GM18520 (cell line): Measurements from ENCODE around the gene CDC20.

Experiments
- ATAC-seq: cut with Tn5 transposase; IDR thresholded peaks from one replicate; pipeline ENCODE4 v1.9.1; 2021; ENCODE audit not compliant: unreplicated experiment

Gene CDC20

DNA sequence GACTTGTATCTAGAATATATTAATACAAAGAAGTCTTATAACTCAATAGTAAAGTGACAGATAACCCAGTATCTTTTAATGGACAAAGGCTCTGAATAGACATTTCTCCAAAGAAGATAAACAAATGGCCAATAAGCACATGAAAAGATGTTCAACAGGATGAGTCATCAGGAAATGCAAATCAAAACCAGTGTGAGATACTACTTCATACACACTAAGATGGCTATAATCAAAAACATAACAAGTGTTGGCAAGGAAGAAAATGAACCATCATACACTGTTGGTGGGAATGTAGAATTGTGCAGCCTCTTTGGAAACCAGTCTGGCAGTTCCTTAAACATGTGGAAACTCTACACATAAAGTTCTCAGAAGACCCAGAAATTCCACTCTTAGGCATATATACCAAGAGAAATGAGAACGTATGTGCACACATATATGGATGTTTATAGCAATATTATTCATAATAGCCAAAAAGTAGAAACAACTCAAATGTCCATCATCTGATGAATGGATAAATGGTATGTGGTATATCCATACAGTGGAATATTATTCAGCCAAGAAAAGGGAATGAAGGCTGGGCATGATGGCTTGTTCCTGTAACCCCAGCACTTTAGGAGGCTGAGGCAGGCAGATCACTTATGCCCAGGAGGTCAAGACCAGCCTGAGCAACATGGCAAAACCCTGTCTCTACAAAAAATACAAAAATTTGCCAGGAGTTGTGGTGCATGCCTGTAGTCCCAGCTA is 31.1 kb upstream of the CDC20 start:
- no peak for ATAC-seq

DNA sequence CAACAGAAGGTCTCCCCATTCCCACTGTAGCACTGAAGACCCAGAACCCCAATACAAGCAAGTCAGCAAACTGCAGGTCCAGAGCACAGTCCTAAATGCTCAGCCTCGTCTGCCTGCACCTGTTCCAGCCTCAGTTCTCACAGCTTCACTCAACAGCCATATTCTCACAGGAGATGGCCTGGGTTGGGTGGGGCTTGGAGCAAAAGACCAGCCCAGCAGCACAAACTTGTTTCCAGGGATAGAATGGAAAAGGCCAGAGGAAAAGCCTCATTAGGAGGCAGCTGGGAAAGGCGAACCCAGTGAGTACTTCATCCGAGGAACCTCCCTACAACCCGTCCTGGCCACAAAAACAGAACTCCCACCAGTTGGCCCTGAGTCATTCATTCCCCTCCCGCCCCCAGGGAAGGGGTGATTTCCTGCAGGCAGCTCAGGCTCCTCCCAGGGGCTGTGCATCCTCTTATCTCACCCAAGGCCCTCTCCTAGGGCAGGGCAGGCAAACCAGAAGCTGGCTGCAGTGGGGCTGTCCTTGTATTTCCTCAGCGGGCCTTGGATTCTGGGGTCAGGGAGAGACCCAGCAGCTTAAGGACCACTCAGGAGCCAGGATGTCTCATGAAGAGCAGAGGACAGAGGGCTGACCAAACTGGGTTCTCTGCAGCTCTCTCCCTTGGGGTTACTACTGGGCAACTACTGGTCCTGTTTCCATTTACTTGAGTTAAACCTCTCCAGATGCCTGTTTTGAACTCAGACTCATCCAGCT is 28.6 kb upstream of the CDC20 start:
- ATAC-seq: no peak

DNA sequence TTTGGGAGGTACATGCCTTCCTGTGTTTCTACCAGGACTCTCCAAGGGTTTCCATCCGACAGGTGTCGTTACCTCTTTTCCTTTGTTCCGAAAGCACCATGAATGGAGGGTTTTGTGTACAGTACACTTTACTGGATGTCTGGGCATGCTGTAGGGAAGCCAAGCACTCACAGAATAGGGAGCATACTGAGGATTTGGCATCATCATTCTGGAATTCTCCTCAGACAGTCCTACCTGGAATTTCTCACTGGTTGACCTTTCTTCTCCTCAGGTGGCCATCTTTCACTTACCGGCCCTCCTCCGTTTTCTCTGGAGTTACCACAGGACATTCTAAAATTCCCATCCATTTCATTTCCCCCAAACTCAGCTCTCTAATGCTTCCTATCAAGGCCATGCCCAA is 27.1 kb upstream of the CDC20 start:
- no peak for ATAC-seq

DNA sequence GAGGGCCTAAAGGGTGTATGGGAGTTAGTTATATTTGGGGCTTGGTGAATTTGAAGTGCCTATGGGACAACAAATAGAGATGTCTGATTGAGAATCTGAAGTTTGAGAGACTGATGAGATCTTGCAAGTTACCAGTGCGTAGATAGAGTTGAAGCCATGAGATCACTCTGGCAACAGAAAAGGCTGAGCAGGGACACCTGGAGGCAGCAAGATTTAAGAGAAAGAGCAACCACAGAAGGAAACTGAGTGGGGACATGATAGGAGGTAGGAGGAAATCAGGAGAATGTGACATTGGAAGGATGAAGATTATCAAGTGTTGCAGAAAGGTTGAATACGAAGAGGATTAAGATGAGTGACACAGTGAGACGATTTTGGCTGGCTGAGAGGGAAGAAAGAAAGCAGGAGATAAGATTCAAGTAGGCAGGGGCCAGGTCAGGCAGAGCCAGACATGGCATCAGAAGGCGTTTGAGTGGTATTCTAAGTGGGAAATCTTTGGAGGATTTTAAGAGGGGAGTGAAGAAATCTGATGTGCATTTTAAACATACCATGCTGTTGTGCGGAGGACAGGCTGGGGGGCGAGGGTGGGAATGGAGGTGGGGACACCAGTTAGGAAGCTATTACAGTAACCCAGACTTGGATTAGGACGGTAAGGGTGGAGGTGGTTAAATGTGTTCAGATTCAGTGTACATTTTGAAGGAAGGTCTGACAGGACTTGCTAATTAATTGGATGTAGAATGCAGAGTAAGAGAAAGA is 24.2 kb upstream of the CDC20 start:
- no peak for ATAC-seq

DNA sequence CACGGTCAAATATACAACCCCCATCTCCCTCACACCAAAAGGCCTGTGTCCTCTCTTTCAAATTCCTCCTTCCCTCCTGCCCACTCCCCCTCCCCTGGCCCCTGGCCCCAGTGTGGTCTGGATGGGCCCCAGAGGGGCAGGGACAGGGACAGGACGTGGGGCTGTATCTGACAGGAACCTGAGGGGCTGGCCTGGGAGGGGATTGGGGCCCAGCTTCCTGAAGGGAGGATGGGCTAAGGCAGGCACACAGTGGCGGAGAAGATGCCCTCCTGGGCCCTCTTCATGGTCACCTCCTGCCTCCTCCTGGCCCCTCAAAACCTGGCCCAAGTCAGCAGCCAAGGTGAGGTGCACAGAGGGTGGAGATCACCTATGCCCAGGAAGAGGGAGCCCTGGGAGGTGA is 21.2 kb upstream of the CDC20 start, which contains the start of gene MPL:
MPL (plus strand) TSS at position 231 of the 400 bp plus-strand sequence; CDS start at position 262, 31 bp downstream.
- no peak for ATAC-seq

DNA sequence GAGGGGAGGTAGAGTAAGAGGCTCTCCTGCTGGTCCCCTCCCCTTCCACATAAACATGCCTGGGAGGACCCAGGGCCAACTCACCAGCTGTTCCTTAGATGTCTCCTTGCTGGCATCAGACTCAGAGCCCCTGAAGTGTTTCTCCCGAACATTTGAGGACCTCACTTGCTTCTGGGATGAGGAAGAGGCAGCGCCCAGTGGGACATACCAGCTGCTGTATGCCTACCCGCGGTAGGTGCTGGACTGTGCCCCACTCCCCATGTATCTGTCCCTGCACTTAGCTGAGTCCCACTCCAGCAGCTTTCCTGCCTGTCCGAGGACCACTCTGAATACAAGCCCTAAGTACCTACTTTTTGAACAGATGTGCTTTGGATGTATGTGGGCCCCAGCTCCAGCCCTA is 20.8 kb upstream of the CDC20 start:
- no peak for ATAC-seq

DNA sequence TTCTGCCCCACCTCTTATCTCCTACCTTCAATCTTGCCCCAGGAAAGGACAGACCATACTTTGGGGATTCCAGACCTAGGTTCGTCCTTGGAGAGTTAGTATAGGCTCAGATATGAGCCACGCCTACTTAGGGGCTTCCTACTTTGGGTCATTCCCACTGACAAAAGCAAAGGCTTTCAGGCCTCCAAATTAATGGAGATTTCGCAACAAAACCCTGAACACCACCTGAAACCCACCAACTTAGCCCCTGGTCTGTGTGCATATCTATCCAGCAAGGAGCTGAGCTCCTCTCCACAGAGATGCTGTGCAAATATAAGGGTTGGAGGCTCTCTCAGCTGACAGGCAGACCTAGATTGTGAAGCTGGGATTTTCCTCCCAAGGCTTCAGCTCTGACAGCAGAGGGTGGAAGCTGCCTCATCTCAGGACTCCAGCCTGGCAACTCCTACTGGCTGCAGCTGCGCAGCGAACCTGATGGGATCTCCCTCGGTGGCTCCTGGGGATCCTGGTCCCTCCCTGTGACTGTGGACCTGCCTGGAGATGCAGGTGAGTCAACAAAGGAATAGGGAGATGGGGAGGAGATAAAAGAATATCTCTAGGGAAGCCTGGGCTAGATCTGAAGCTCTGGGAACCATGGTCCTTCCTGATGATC is 19.1 kb upstream of the CDC20 start:
- no peak for ATAC-seq

DNA sequence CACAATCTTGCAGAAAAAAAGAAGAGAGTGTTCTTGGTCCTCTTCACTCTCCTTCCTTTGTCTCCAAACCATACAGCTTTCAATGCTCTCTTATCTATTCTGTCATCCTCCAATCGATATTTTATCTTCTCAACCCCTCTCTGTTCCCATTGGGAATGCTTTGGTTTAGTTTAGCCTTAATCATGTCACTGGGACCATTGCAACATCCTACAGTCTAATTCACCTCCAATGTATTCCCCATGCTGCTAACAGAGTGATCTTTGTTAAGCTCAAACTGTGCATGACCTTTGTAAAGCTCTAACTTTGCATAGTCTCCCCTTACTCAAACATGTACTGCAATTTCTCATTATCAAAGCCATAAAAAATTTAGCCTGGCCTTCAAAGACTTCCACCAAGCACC is 18.2 kb upstream of the CDC20 start:
- ATAC-seq: no peak

DNA sequence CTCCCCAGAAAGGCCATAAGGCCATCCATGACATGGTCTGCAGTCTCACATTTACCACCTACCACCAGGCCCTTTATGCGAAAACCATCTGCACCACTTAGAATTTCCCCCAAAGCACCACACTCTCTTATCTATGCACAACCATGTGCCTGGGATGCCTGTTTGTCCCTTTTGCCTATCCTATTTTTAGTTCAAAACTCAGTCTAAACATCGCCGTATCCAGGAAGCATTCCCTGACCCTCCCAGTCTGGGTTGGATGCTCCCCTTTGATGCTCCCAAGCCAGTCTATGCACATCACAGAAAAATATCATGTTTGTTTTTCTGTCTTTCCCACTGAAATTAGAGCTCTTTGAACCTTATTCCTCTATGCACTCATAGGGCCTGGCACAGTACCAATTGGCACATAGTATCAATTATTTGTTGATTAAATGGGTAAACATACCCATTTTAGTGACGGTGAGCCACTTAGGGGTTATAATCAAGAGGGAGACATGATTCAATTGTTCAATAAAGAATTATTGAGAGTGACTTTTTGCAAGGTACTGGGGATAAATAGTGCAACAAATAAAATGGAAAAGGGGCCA is 14.4 kb upstream of the CDC20 start:
- ATAC-seq: no peak

DNA sequence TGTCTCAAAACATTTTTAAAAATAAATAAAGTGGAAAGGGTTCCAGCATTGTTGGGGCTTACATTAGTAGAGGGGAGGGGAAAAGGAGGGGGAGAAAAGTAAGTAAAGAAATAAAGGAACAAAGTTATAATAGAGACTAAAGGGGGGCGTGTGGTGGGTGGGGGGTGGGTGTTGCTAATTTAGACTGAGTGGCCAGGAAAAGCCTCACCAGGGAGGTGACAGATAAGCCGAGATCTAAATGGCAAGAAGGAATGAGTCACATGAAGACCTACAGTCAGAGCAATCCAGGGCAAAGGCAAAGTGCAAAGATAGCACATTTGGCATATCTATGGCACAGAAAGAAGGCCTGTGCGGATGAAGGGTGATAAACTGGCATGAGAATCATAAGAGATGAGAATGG is 13.7 kb upstream of the CDC20 start:
- ATAC-seq: no peak

DNA sequence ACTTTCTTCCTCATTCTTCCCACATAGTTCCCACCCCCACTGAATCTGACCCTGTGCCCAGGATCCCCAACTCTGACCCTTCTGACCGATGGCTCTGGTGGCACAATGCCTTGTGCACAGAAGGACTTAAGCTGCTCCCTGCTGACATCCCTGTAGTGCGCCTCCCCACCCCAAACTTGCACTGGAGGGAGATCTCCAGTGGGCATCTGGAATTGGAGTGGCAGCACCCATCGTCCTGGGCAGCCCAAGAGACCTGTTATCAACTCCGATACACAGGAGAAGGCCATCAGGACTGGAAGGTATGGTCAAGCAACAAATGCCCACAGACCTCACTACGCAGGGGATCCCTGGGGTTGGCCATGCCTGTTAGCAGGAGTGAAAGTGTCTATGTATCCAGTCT is 12.1 kb upstream of the CDC20 start:
- no peak for ATAC-seq

DNA sequence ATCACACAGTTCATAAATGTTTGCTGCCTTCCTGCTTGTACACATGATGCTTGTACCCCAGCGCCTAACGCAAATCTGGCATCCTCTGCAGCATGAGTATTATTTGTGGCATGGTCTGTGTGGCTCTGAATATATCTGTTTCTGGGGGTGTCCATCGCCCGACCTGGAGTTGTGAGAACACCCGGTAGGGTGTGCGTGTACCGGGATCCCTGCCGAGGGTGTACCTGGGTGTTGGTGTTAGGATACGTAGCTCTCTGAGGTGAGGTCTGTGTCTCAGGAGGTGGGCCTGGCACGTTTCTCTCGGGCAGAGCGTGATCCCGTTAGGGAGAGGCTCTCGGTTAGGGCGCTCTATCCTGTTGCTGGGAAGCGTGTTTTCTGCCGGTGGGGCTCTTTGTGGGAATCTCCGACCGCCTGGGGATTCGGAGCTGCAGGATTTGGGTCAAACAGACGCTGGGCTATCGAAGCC is 10.4 kb upstream of the CDC20 start:
- ATAC-seq: no peak

DNA sequence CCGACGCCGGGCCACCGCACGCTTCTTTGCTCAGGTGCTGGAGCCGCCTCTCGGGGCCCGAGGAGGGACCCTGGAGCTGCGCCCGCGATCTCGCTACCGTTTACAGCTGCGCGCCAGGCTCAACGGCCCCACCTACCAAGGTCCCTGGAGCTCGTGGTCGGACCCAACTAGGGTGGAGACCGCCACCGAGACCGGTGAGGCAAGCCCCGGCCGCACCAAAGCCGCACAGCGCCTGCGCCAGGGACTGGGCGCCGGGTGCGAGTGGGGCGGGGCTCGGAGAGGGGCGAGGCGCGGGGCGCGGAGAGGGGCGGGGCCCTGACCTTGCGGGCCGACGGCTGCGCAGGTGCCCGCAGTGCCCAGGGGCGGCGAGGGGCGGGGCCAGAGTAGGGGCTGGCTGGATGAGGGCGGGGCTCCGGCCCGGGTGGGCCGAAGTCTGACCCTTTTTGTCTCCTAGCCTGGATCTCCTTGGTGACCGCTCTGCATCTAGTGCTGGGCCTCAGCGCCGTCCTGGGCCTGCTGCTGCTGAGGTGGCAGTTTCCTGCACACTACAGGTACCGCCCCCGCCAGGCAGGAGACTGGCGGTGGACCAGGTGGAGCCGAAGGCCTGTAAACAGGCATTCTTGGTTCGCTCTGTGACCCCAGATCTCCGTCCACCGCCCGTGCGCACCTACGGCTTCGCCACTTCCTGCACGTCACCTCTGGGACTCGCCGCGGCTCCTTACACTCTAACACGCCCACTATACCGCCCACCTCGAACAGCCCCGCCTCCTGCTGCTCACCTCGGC is 9.8 kb upstream of the CDC20 start:
- no peak for ATAC-seq

DNA sequence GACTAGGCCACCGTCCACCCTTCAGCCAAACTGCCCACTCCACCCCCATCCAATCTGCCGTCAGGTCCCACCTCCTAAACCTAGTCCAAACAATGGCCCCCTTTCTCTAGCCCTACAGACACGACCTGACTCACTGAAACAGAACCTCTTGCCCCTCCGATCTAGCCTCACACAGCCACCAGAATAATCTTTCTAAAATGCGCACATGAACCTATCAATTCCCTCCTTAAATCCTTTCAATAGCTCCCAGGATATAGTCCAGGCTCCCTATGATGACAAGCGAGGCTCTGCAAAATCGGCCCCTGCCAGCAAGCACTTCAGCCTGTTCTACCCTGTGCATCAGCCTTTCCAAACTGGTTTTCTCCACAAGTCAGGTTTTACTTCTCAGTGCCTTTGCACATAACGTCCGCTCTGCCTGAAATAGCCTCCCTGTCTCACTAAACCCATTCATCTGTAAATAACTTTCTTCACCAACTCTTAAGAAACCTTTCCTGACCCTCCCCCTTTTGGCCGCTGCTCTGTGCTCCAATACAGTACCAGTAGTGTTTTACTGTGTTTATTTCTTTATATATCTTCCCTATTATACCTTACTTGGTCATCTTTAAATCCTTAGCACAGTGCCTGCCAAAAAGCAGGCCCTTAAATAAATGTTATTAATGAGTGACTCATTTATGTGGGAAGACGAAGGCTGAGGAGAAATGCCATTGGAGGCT is 9.0 kb upstream of the CDC20 start:
- ATAC-seq: no peak

DNA sequence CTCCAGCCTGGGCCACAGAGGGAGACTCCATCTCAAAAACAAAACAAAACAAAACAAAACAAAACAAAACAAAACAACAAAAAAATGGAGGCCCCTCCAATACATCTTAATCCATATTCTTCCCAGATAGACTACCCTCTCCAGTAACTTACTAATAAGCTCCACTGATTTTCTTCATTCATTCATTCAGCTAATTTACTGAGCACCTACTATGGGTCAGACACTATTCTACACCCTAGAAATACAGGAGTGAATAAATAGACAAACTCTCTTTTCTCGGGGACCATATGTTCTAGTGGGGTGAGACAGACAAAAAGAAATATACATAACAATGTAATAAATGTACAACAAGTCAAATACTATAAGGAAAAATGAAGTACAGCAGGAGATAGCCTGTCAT is 7.8 kb upstream of the CDC20 start:
- no peak for ATAC-seq

DNA sequence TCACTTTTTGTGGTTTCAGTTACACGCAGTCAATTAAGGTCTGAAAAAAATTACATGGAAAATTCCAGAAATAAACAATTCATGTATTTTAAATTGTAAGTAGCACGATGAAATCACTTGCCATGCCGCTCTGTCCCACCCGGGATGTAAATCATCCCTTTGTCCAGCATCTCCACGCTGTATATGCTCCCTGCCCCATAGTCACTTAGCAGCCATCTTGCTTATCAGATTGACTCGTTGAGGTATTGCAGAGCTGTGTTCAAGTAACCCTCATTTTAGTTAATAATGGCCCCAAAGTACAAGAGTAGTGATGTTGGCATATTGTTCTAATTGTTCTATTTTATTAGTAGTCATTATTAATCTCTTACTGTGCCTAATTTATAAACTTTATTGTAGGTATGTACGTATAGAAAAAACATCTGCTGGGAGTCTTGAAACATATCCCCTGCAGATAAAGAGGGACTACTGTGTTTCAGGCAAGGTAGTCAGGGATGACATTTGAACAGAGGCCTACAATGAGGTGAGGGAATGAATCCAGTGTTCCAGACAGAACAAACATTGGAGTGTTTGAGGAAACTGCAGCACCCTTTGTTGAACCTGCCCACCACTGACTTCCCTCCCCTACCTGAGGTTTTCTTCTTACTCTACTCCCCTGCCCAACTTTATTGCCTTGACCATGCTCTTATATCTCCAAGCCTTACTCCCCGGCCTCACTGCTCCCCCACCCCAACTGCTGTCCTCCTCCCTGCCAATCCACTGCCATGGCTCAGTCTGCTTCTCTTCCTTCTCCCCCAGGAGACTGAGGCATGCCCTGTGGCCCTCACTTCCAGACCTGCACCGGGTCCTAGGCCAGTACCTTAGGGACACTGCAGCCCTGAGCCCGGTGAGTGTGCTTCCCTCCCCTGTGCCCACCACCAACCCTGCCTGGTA is 7.1 kb upstream of the CDC20 start:
- no peak for ATAC-seq

DNA sequence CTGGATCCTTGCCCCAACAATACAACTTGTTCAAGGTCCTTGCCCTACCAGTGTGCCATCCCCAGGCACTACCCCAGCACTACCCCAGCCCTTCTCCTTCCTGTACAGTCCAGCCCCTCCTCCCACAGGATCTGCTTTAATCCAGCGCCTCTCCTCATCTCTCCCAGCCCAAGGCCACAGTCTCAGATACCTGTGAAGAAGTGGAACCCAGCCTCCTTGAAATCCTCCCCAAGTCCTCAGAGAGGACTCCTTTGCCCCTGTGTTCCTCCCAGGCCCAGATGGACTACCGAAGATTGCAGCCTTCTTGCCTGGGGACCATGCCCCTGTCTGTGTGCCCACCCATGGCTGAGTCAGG is 6.5 kb upstream of the CDC20 start:
- ATAC-seq: no peak

DNA sequence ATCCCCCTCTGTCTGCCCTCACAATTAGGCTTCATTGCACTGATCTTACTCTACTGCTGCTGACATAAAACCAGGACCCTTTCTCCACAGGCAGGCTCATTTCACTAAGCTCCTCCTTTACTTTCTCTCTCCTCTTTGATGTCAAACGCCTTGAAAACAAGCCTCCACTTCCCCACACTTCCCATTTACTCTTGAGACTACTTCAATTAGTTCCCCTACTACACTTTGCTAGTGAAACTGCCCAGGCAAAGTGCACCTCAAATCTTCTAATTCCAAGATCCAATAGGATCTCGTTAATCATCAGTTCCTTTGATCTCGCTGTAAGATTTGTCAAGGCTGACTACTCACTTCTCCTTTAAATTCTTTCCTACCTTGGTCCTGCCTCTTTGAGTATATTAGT is 5.9 kb upstream of the CDC20 start:
- ATAC-seq: no peak
